Left ventricle myocardium superior (tissue), 1 donor: Measurements from ENCODE around the gene GPHA2. TPM values are rescaled to one million over a fixed set of nuclear protein-coding genes. Genes with fewer than 3 reads are reported as not detected.

Source experiments
- ATAC-seq: fragments of 200-7000 bp; cut with Tn5 transposase; one replicate; pipeline ENCODE4 v1.9.1; 2020; ENCODE audit warnings: mild to moderate bottlenecking, moderate library complexity
- DNase-seq: peaks from one replicate; pipeline ENCODE4 v3.0.0-alpha.2; 2020
- intact Hi-C: fragments of 100-400 bp; cut with micrococcal nuclease; formaldehyde crosslinking; loops from one replicate; pipeline ENCODE4 v1.11.0; 2022
- total RNA-seq: library from RNA; stranded (reverse); fragmentation: NEBNext Ultra II Directional; extraction: Animal tissue kit (Norgen Biotek cat#: 25700); gene quantifications from one replicate; pipeline ENCODE4 v1.2.1, GENCODE V29; 2021
- donor health status: DM: no; HTN: yes; CAD: no; lungs with severe emphysema.

GPHA2 gene
- total RNA-seq, 1 donor from 2014 or later = not detected

DNA sequence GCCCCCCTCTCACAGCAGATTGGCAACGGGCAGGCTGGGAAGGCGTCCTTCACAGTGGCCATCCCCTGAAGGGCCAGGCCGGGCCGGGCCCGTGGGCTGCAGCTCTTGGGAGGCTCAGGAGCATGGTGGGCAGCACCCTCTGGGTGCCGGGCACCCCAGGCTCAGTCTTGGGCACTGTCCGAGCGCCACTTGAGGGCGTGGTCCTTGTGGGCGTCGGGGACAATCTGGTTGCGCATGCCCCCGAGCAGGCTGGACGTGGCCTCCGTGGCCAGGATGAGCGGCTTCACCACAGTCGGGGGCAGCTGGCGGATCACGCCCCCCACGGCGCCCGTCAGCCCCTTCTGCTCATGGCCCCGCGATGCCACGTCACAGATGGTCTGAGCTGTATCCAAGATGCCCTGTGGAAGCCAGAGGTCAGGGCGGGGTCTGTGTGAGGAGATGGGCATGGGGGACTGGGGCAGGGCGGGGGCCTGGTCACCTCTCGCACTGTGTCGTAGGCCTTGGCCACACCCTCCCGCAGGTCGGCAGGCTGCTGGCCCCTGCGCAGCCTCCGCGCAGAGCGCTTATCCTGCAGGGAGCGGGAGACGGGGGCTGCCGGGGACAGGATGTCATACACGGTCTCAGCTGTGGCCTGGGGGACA lies 40.8 kb downstream of the GPHA2 start:
- intact Hi-C loops = loop anchor here (2.0 kb wide), 1 partner anchor 48 kb away; no protein-coding TSS in a partner anchor
- ATAC-seq (peak; percentile 4), DNase-seq (no peak)

DNA sequence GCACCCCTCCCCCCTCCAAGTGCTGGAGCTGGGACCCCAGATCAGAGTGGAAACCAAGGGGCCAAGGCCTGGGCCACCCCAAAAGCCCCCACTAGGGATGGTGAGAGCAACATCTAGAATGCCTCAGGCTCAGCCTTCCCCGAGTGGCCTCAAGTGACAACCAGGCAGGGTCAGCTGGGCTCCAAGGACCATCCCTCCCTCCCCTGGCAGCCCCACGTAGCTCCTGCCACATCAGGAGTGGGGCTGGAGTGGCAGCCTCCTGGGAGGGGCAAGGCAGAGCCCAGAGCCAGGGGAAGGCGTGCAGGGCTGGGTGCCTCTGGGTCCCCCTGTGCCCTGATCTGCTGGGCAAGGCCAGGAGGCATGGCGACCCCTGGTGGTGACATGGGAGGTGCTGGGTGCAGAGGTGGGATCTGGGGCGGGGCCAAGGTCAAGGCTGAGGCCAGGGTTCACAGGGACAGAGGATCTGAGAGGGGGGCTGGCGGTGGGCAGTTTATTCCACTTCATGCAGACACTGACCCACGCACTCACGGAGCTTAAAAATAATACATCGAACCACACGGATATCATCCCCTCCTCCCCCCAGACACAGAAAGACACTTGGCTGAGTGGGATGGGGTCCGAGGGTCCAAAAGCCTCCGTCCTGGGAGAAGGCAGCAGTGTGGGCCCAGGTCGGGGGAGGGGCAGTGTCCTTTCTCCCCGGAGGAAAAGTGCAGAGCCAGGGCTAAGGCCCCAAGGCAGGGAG lies 41.5 kb downstream of the GPHA2 start:
- intact Hi-C loops = loop anchor here (2.0 kb wide), 1 partner anchor 47 kb away; no protein-coding TSS in a partner anchor
- DNase-seq (peak; percentile 95), ATAC-seq (peak; percentile 86)

DNA sequence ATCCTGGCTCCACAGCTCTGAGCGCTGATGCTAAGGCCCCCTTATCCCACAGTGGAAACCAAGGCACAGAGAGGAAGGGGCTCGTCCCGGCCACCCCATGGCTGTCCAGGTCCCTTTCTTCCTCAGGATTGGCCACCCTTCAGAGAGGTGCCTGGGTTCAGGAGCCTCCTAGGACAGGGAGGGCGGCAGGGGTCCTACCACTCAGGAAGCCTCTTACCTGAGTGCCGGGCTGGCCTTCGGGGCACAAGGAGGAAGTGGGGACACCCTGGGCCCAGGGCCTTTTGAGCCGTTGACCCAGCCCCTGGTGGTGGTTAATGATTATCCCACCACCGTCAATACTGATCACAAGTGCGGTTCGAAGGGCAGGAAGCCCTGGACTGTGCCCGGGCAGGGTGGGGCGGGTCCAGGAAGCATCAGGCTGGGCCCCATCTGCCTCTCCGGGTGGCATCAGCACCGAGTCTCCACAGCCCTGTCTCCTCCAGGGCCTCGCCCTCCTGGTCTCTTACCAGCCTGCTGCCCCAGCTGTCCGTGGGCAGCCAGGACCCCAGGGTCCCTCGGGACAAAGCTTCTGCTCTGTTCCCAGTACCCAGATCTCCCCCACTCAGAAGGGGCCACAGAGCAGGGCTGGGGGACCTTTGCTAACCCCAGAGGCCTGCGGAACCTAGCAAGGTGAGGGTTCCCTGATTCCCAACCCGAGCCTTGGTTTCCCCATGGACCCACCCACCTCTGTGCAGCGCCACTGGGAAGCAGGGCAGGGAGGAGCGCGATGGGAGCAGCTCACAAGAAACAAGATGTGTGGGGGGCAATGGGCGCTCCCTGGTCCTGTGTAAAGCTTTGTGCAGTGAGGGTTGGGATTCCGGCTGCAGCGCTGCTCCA lies 42.3 kb downstream of the GPHA2 start:
- intact Hi-C loops = loop anchor here (2.0 kb wide), 1 partner anchor 47 kb away; no protein-coding TSS in a partner anchor
- DNase-seq (no peak), ATAC-seq (peak; percentile 3)

DNA sequence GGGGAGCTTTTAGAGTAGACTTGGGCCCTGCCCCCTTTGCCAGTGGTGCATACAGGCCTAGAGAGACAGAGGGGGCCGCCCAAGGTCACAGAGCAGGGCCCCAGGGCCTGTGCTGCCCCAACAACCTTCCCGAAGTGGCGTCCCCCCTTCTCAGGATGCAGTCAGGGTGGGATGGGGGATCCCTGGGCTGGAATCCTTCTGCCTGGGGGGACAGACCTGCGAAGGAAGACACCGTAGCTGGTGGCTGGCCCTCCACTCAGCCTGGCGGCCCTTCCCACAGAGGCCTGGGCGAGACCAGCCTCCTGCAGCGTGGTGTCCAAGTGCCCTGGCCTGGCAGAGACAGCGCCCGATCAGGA lies 42.9 kb downstream of the GPHA2 start:
- intact Hi-C loops = no loop called here
- ATAC-seq (no peak), DNase-seq (no peak)

DNA sequence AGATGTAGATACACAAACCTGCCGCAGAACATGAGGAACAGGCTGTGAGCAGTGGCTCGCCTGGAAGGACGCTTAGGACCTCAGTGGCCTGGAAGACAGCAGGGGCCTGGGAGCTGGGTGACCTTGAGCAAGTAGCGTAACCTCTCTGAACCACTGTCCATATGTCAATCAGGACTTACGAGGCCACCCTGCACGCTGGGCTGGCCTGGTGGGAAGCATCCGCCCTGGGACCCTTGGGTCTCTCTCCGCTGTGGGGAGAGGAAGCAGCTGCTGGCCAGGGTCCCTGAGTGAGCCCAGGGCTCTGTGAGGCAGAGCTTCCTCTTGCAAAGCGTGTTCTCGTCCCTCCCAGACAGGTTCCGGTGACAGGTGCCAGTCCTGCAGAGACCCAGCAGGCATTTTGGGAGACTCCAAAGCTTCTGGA lies 43.3 kb downstream of the GPHA2 start:
- ATAC-seq (peak; percentile 5), DNase-seq (peak; percentile 55)
- intact Hi-C loops = no loop called here

DNA sequence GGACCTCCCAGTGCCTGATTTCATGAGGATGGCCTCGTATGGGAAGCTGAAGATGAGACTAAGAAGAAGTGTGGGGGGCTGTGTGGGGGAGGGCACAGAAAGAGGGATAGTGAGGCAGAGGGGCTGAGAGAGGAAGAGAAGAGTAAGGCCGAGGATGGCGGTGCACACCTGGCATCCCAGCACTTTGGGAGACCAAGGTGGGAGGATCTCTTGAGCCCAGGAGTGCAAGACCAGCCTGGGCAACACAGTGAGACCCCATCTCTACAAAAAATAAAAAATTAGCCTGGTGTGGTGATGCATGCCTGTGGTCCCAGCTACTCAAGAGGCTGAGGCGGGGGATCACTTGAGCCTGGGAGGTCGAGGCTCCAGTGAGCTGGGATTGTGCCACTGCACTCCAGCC lies 43.8 kb downstream of the GPHA2 start:
- intact Hi-C loops = no loop called here
- no peak for ATAC-seq
- DNase-seq = no peak

DNA sequence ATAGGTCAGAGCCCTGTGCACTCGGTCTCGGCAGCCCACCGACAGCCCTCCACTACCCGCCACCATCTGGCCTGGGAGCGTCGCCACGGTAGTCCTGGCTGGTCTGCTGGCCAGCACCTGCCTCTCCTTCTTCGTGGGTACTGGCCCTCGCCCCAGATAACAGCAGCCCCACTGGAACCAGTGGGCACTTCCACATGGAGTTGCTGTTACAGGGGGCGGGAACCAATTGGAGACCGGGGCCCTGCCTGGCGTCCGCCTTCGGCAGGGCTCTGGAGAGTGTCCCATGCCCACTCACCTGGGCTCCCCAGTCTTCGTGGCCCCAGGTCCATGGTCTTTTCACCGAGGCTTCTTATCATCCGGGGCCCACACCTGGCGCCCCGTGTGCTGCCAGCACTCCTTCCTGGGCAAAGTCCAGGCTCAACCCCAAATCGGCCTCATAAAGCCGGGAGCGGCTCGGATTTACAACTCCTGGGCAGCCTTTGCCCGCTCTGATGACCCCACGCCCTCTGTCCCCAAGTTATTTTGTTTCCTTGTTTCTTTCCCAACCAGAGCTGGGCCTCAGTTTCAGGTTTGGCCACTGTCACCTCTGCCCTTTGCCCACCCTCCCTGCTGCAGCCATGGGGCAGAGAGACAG lies 44.4 kb downstream of the GPHA2 start:
- intact Hi-C loops = no loop called here

DNA sequence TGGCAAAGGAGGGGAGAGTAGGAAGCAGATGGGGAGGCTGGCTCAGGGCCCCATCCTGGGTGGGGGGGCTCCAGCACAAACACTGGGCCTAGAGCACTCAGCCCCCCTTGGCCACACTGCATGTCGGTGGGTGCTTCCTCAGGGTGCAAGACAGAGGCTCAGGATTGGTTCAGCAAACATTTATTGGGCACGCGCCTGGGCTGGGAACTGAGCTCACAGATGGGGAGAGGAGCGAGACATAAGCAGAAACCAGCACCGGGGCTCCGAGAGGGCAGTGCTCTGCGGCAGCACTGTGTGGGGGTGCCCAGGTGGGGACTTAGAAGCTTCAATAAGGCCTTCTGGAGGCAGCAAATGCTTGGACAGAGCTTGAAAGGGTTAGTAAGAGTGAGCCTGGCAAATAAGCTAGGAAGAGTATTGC lies 45.2 kb downstream of the GPHA2 start:
- intact Hi-C loops = no loop called here
- DNase-seq = no peak
- ATAC-seq = no peak

More for the DNA sequence above, 44.4 kb downstream of the GPHA2 start:
- no peak for ATAC-seq
- no peak for DNase-seq

DNA sequence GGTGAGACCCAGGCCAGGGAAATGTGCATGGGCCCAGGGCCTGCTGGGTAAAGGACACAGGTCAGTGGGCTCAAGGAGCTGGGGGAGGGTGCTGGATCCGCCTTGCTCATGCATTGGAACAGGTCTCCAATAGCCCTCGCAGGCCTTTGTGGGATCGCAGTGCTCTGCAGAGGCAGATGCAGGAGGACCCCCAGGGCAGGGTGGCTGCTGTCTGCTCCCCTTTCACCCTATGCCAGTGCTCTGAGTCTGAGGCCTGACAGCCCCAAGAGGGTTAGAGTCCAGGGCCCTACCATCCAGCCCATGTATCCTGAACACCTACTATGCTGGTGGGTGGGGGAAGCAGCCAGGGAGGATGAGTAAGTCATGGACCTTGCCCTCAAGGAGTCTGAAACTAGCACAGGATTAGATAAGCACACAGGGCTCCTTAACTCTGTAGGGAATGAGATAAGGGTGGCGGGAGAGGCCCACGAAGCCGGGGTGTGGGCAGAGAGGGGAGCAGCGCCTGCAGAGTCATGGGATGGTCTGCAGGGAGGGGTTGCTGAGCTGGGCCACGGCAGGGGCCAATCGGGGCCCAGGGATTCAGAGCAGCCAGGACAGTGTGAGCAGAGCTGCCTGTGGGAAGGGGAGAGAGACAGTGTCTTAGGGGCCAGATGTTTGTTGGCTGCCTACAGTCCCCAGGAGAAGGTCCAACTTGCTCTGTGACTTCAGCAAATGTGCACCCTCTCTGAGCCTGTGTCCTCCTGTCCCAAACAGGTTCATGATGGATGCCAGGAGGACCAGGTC lies 46.8 kb downstream of the GPHA2 start:
- DNase-seq = no peak
- intact Hi-C loops = no loop called here

DNA sequence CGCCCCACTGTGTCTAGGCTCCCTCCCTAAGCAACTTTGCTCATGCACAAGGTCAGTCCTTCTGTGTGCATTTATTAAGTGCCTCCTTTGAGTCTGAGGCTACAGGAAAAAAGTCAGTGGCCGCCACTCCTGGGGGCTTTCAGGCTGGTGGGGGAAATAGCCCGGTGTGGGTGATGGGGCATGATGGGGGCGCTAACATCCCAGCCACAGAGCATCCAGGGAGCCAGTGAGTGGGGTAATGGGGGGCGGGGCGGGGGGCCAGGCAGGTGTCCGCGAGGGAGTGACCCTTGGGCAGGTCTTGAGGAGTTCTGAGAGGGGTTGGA lies 47.3 kb downstream of the GPHA2 start:
- no peak for DNase-seq
- intact Hi-C loops = no loop called here
- ATAC-seq = no peak

More for the DNA sequence above, 46.8 kb downstream of the GPHA2 start:
- ATAC-seq = no peak

DNA sequence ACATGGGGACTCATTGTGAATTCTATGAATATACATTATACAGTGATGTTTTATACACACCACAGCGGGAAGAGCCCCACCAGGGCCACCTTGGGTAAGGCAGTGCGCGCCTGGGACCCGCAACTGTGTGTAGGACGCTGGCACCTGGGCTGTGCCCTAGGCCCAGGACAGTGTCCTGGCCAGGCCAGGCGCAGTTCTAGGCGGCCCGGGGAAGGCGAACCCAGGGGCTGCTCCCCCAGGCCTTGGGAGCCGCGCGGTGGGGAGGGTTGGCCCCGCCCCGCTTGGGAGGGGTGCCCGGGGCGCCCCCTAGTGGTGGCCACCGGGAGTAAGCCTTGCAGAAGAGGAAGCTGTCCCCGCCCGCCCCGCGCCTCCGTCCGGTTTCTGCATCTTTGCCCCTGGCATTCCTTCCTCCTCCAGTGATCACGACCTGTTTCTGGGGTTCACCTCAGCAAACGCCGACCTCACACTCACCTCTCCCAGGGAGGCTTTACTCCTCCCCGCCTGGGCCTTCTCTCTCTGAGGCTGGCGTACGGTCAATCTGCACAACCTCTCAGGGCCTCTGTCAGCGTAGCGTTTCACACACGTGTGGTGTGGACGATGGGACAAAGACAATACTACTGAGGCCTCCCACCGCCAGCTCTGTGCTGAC lies 47.8 kb downstream of the GPHA2 start:
- intact Hi-C loops = no loop called here
- DNase-seq (peak; percentile 91), ATAC-seq (peak; percentile 93)

DNA sequence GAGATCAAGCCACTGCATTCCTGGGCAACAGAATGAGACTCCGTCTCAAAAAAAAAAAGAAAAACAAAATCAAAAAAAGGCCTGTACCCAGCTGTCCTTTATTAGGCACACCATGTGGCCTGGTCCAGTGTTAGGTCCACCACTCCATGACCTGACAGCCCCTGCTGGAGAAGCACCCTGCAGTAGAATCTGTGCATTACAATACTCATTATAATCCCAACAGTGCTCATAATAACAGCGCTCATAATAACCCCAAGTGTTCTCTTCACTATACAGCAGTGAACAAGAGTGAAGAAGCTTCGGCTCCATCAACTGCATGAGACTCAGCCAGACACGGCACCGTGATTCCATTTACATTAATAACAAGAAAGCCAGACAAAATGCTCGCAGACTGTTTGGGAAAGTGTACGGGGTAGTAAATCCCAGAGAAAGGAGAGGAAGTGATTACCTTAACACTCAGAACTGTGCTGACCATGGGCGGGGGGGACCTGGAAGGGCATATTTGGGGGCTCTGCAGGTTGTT lies 48.4 kb downstream of the GPHA2 start:
- ATAC-seq (no peak), DNase-seq (no peak)
- intact Hi-C loops = no loop called here

DNA sequence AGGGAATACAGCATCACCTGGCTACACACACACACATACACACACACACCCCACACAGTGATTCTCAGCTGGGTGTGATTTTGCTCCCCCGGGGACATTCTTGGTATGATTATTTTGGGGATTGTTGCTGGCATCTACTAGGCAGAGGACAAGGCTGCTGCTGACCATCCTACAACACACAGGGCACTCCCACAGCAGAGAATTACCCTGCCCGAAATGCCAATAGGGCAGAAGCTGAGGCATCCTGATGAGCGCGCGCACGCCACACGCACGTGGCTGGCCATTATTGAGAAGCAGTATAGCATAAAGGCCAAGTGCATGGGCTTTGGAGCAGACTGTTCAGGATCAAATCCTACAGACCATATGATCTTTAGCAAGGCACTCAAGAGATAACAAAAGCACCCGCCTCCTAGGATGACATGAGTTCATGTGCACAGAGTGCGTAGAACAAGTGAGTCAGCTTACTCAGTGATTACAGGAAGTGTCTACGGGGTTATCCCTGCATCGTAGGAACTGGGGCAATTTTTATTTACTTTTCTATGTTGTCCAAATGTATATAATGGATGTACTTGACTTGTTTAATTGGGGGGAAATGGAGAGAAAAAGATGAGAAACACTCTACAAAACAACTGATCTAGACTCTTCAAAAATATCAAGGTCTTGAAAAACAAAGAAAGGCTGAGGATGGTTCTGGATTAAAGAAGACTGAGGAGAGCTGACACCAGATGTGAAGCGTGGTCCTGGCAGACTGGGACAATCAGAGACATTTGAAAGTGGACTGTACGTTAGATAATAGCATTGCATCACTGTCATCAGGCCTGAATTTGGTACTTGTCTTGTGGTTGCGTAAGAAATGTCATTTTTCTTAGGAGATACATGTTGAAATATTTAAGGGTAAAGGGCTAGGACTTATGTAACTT lies 50.1 kb downstream of the GPHA2 start:
- intact Hi-C loops = no loop called here
- ATAC-seq (no peak), DNase-seq (no peak)
